GM19240 (cell line): ENCODE results near the gene MBP.

Source experiments
- DNase-seq: peaks from one replicate; pipeline ENCODE4 v3.0.0; 2011; ENCODE audit warnings: low spot score; ENCODE audit not compliant: insufficient read length

The MBP gene

DNA sequence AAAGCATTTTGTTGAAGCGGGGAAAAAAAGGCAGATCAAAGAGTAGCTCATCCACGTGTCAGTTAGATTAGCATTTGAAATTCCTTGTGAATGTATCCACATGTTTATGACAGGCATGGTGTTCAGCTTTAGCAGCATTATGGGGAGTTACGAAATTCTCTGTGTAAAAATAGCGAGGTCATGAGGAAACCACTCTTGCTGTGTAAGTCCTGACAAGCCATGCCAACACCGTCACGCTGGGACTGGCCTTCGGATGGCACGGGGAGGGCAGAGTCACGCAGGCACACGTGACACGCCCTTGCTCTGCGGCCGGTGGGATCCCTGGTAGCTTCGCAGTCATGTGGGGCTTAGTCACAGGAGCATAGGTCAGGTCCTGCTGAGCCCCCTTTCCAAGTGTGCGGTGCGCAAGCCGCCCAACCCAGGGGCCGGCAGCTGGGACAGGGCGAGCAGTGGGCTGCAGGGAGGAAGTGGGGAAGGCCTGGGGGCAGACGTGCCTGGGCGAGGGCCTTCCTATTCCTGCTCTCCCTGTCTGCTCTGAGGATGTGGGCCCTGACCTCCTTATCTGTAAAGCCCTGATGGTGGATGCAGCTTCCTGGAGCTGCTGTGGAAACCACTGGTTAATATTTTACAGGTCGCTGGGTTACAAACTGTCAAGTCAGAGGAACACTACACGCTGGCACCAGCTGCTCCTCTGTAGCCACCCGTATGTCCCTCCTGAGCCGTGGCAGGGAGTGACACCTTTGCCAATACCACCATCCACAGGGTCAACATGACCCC is 18.0 kb downstream of the MBP start:
- DNase-seq, result no peak

GRCh38 chr18:77114152-77114414 is 18.5 kb downstream of the MBP start:
- no peak for DNase-seq

- no peak for DNase-seq
Observed at GRCh38 chr18:77113361-77114151, 19.0 kb downstream of the MBP start.

GRCh38 chr18:77112747-77113092 is 19.9 kb downstream of the MBP start:
- no peak for DNase-seq

GRCh38 chr18:77111951-77112746 is 20.4 kb downstream of the MBP start:
- no peak for DNase-seq

- DNase-seq, result no peak
Observed at GRCh38 chr18:77111449-77111848, 21.1 kb downstream of the MBP start.

GRCh38 chr18:77110936-77111335 is 21.6 kb downstream of the MBP start:
- no peak for DNase-seq

- no peak for DNase-seq
Observed at GRCh38 chr18:77110400-77110799, 22.2 kb downstream of the MBP start.

DNA sequence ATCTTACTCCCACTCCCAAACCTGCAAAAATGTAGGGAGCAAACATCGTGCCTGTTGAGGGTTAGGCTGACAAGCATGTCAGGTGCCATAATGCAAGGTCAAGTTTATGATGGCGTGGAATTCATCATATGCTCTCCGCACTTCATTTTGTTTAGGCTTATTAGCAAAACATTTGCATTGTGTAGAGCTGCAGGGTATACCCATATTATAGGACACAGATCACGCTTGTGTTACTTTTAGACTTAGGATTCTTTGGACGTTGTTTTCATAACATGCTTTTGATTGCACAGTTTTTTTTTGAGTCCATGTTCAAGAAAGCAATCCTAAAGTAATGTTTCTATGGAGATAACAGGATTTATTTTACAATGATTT is 22.9 kb downstream of the MBP start:
- DNase-seq, result no peak

GRCh38 chr18:77108821-77109647 is 23.5 kb downstream of the MBP start:
- DNase-seq, result no peak

- no peak for DNase-seq
Observed at GRCh38 chr18:77108001-77108692, 24.4 kb downstream of the MBP start.

DNA sequence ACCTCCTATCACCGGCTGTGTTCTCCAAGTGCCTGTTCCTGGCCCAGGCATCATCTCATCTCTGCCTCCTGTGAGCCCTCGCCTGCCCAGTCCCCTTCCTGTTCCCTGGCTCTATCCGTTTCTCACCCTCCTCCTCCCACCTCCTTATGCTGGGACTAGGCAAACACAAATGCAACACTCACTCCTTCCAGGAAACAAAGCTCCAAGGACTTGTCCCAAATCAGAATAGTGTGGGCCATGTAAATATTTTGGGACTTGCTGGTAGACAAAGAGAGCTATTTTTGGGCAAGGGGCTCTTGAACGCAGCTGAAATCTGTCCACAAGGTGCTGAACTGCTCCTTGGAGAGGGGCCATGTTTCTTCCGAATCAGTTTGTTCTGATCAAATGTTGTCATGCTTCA is 25.3 kb downstream of the MBP start:
- DNase-seq, result no peak

DNA sequence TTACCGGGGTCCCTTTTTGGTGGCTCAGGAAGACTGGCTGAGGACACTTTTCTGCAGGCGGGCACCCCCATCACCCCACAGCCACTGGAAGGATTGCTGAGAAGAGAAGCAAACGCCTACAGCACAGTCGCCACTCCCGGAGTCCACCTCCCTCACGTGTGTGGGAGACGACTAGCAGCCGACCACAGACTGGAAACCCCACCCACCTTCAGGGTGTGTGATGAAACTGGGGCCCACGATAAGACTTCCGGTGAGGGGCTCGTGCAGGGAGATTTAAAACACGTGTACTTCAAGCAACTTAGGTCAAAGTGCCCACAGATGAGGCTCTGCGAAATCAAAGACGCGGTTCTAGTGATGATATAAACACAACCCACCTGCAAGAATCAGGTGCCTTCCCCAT is 26.3 kb downstream of the MBP start:
- DNase-seq, result no peak

DNA sequence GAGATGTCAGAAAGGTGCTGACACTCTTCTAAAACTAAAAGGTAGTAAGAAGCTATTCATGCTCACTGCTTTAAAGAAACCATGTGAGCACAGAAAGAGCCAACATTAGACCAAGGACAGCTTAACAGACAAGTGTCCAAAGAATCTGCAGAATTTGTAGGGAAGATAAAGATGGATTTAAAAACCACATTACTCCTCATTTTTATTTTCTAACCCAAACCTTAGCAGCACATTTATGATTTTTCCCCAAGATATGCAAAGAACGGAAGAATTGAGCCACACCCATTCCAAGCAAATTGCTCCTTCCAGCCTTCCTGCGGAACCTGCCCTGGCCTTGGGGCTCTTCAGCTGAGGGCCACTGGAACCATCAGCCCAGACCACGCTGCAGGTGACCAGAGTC is 26.9 kb downstream of the MBP start:
- DNase-seq, result no peak

DNA sequence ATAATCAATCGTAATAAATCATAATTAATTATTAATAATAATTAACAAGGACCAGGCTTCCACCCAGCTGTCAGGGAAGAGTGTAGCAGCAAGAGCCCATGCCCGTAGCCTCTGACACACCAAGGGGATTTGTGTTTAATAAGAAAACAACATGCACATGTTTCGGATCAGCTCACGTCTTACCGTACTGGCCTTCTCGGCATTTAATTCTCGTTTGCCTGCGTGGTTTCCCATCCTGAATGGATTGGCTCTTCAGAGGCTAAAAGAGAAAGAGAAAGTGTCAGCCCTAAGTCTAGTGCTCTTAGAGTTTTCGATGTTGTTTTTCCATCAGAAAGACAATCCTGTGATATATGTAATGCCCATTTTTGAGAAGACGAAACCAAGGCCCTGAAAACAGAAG is 27.6 kb downstream of the MBP start:
- no peak for DNase-seq

GRCh38 chr18:77103991-77104531 is 28.5 kb downstream of the MBP start:
- no peak for DNase-seq

DNA sequence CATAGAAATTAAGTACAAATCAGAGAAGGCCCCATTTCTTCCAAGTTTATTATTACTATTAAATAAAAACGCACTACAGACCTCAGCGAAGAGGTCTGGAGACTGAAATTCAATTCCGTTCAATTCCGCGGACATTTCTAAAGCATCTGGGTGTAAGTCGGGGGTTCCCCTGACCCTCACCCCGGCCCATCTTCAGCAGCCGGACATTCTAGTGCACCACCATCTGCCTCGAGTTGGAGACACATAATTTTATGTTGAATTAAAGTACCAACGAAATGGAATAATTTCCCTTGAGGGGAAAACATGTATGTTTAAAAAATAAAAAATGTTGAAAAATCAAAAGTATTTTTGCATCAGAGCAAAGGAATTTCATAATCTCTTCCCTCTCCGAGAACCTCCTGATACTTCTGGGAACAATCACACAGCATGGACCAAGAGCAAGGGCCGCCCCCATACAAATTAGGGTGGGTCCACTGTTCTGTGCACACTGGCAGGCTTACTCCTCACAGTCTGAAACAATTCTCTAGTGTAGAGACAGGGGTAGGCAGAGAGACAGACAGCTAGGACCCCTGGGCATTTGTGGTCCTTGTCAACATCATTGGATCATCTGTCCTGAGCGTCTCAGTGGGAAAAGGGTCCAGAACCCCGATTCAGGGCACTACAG is 29.3 kb downstream of the MBP start:
- DNase-seq, result no peak

DNA sequence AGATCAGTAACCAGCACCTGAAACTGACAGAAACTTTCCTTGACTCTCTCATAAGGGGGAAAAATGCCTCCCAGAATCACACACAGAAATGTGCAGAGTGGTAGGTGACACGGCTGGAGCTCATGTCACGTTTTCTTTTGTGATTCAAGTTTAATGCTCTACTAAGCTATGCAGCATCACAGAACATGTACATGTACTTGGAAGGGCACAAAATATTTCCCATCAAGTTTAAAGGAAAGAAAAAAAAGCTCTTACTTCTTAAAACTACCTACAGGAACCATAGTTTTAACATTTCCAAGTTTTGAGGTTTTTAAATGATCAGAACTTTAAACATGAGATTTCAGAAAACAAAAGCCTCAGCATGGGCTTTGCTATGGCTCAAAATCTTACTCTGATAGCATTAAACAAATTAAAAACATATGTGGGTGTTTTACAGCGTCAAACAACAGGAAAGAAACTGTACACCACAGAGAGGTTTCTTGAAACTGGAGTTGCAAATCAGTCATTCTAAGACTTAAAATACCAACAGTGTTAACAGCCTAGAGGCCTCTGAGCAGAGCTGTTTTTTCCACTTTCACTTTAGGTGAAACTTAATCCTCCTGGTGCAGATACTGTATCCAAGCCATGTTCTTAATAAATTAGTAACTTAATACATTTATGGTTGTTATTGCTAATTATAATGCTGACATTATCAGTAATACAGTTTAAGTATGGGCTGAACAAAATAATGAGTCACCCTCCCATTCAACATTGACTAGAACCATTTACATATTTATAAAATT is 30.1 kb downstream of the MBP start:
- DNase-seq, result peak; percentile 57
